Stomach smooth muscle (tissue), 2 donors: ENCODE data around the gene ATP5ME.
A peak's percentile ranks its signal among the peaks of the same experiment; 100 is the strongest.

Experiments used
- H3K27ac ChIP-seq: one replicate; pipeline ENCODE4 v1.7.0; 2013; ENCODE audit warnings: mild to moderate bottlenecking, low read length, inconsistent platforms
- H3K27me3 ChIP-seq, 2 donors: one replicate each; pipeline ENCODE4 v1.7.0; 2013; ENCODE audit warnings: low read length in 2 of 2; ENCODE audit not compliant: insufficient read depth in 2 of 2, control insufficient read depth in 1 of 2
- H3K36me3 ChIP-seq, 2 donors: one replicate each; pipeline ENCODE4 v1.7.0; 2013; ENCODE audit warnings: low read length in 2 of 2; ENCODE audit not compliant: control insufficient read depth in 2 of 2, insufficient read depth in 2 of 2
- H3K4me1 ChIP-seq: one replicate; pipeline ENCODE4 v1.7.0; 2013; ENCODE audit warnings: low read length; ENCODE audit not compliant: control insufficient read depth, insufficient read depth
- H3K4me3 ChIP-seq, 2 donors: one replicate each; pipeline ENCODE4 v1.7.0; 2013; ENCODE audit warnings: low read length in 2 of 2
- H3K9ac ChIP-seq, 2 donors: one replicate each; pipeline ENCODE4 v1.7.0; 2013; ENCODE audit warnings: low read length in 2 of 2, mild to moderate bottlenecking in 1 of 2
- H3K9me3 ChIP-seq, 2 donors: one replicate each; pipeline ENCODE4 v1.7.0; 2013; ENCODE audit warnings: low read length in 2 of 2; ENCODE audit not compliant: control insufficient read depth in 2 of 2
- donor health status: healthy.
- donor health status: Pancreatic carcinoma.

Gene ATP5ME

GRCh38 chr4:674172-675035, at the start of gene ATP5ME, which contains the start of gene MYL5:
ATP5ME (minus strand) TSS chr4:674276; CDS start chr4:674247, 29 bp downstream.
MYL5 (plus strand) TSS chr4:674542; CDS start chr4:678027, 3,485 bp downstream.
- Histone ChIP-seq H3K9ac (peak within 1 kb of the TSS; percentile 95 to 97), H3K4me3 (peak within 1 kb of the TSS; percentile 81 to 93), H3K4me1 (peaks cover 20% of the 10 kb centered on the region), H3K9me3 (no peaks in the 10 kb centered on the region), H3K36me3 (peaks cover 14 to 20% of the 10 kb centered on the region in 2 donors), H3K27ac (peak within 1 kb of the TSS; percentile 78), H3K27me3 (peaks cover 5 to 8% of the 10 kb centered on the region in 2 donors)

DNA sequence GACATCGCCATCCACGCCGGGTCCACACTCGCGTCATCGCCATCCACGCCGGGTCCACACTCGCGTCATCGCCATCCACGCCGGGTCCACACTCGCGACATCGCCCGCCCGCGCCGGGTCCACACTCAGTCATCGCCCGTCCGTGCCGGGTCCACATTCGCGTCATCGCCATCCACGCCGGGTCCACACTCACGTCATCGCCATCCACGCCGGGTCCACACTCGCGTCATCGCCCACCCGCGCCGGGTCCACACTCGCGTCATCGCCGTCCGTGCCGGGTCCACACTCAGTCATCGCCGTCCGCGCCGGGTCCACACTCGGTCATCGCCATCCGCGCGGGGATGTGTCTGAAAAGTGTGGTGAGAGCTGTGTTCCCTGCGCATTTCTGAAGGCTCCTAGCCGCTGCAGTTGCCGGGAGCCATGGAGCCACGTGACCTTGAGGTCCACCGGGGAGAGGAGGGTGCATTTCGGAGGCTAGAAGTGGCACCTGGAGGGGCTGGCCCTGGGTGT, 48.8 kb upstream of the ATP5ME start:
- Histone ChIP-seq H3K9ac (no peak overlapping the region), H3K36me3 (peaks cover 0 to 3% of the 10 kb centered on the region in 2 donors), H3K27ac (no peak overlapping the region), H3K4me1 (peaks cover 9% of the 10 kb centered on the region), H3K4me3 (no peak overlapping the region), H3K27me3 (no peaks in the 10 kb centered on the region), H3K9me3 (no peaks in the 10 kb centered on the region)

DNA sequence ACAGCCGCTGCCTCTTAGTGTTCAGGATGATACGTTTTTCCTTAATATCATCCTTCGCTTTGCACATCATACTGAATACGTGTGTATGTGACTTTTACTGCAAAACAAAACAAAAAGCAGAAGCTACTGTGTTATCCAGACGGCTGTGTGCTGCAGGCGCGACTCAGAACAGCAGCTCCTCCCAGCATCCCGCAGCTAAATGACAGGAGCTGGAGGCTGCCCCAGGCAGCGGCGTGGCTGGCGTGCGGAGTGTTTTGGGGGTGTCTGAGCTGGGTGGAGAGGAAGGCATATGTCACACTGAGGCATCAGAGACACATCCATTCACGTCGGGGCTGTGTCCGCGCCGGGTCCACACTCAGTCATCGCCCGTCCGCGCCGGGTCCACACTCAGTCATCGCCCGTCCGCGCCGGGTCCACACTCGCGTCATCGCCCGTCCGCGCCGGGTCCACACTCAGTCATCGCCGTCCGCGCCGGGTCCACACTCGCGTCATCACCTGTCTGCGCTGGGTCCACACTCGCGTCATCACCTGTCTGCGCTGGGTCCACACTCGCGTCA, 48.2 kb upstream of the ATP5ME start:
- Histone ChIP-seq H3K27ac (no peak overlapping the region), H3K4me1 (peaks cover 9% of the 10 kb centered on the region)

DNA sequence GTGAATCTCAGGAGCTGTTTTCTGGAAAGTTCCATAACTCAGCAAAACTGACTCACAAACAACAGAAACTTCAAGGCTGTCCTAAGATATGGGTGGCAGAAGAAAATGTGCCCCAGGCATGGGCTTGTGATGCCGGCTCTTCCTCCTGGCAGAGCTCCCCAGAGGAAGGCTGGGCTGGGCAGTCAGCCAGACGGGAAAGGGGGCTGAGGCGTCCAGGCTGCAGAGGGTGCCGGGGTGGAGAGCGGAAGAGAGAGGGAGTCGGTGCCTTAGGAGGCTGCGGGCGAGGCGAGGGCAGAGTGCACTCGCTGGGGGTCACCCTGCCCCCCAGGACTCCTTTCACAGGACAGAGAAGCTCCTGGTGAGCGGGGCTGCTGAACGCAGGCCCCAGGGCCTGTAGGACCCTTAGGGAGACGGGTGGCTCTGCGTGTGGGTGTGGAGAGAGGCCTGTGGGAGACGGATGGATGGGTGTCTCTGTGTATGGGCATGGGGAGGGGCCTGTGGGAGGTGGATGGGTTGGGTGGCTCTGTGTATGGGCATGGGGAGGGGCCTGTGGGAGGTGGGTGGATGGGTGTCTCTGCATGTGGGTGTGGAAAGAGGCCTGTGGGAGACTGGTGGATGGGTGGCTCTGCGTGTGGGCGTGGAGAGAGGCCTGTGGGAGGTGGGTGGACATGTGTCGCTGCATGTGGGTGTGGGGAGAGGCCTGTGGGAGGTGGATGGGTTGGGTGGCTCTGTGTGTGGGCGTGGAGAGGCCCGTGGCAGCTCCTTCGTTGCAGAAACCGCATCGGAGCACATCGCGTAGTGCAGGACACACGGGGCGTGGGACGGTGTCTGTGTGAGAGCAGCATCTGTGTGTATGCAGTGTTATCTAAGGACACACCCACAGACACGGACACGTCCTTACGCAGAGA, 47.4 kb upstream of the ATP5ME start:
- H3K4me3 ChIP-seq: no peak overlapping the region
- H3K36me3 ChIP-seq: peaks cover 0 to 3% of the 10 kb centered on the region in 2 donors

More for the DNA sequence above, 48.2 kb upstream of the ATP5ME start:
- no peak overlapping the region for H3K9ac ChIP-seq
- H3K9me3 ChIP-seq: no peaks in the 10 kb centered on the region
- H3K27me3 ChIP-seq: no peaks in the 10 kb centered on the region
- peaks cover 0 to 3% of the 10 kb centered on the region in 2 donors for H3K36me3 ChIP-seq
- H3K4me3 ChIP-seq: no peak overlapping the region

DNA sequence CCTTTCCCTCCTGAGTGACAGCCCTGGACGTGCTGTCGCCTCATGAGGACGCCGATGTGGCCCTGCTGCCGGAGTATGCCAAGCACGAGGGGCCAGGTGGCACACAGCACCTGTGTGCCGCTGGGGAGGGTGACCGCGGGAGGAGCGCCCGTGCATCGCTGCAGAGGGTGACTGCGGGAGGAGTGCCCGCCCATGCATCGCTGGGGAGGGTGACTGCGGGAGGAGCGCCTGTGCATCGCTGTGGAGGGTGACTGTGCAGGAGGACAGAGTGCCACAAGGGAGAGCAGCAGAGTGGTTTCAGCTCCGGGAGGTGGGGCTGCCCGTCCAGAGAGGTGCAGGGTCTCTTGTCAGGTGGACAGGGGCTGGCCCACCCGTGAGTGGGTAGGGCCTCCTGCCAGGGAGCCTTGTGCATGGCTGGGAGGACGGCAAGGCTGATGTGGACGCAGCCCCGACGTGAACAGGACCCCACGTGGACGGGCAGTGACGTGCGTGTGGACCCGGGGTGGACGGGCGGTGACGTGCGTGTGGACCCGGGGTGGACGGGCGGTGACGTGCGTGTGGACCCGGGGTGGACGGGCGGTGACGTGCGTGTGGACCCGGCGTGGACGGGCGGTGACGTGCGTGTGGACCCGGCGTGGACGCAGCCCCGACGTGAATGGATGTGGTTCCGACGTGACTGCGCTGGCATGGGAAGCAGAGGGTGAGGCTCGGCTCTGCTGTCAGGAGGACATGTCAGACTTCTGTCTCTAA, 46.2 kb upstream of the ATP5ME start:
- no peak overlapping the region for H3K9ac ChIP-seq
- H3K4me1 ChIP-seq: peaks cover 2% of the 10 kb centered on the region
- H3K4me3 ChIP-seq: no peak overlapping the region
- H3K27ac ChIP-seq: no peak overlapping the region
- no peaks in the 10 kb centered on the region for H3K9me3 ChIP-seq
- peaks cover 0 to 3% of the 10 kb centered on the region in 2 donors for H3K36me3 ChIP-seq
- H3K27me3 ChIP-seq: no peaks in the 10 kb centered on the region

More for the DNA sequence above, 47.4 kb upstream of the ATP5ME start:
- no peak overlapping the region for H3K9ac ChIP-seq
- H3K27ac ChIP-seq: no peak overlapping the region
- H3K4me1 ChIP-seq: peaks cover 5% of the 10 kb centered on the region
- H3K9me3 ChIP-seq: no peaks in the 10 kb centered on the region
- no peaks in the 10 kb centered on the region for H3K27me3 ChIP-seq

- peaks cover 2% of the 10 kb centered on the region for H3K4me1 ChIP-seq
- no peak overlapping the region for H3K27ac ChIP-seq
- no peaks in the 10 kb centered on the region for H3K27me3 ChIP-seq
Measured at GRCh38 chr4:718460-718859, 44.4 kb upstream of the ATP5ME start.

GRCh38 chr4:717601-718320, 43.7 kb upstream of the ATP5ME start:
- no peaks in the 10 kb centered on the region for H3K27me3 ChIP-seq
- H3K9ac ChIP-seq: no peak overlapping the region
- no peak overlapping the region for H3K27ac ChIP-seq
- H3K9me3 ChIP-seq: no peaks in the 10 kb centered on the region
- H3K36me3 ChIP-seq: no peaks in the 10 kb centered on the region
- H3K4me1 ChIP-seq: peaks cover 2% of the 10 kb centered on the region
- no peak overlapping the region for H3K4me3 ChIP-seq

More at GRCh38 chr4:718460-718859, 44.4 kb upstream of the ATP5ME start:
- H3K9ac ChIP-seq: no peak overlapping the region
- H3K4me3 ChIP-seq: no peak overlapping the region
- H3K36me3 ChIP-seq: peaks cover 0 to 3% of the 10 kb centered on the region in 2 donors
- H3K9me3 ChIP-seq: no peaks in the 10 kb centered on the region

- Histone ChIP-seq H3K36me3 (peaks cover 0 to 2% of the 10 kb centered on the region in 2 donors), H3K4me3 (no peak overlapping the region), H3K4me1 (no peaks in the 10 kb centered on the region), H3K9me3 (no peaks in the 10 kb centered on the region), H3K9ac (no peak overlapping the region), H3K27me3 (no peaks in the 10 kb centered on the region), H3K27ac (no peak overlapping the region)
Measured at GRCh38 chr4:714087-714486, 40.0 kb upstream of the ATP5ME start.

DNA sequence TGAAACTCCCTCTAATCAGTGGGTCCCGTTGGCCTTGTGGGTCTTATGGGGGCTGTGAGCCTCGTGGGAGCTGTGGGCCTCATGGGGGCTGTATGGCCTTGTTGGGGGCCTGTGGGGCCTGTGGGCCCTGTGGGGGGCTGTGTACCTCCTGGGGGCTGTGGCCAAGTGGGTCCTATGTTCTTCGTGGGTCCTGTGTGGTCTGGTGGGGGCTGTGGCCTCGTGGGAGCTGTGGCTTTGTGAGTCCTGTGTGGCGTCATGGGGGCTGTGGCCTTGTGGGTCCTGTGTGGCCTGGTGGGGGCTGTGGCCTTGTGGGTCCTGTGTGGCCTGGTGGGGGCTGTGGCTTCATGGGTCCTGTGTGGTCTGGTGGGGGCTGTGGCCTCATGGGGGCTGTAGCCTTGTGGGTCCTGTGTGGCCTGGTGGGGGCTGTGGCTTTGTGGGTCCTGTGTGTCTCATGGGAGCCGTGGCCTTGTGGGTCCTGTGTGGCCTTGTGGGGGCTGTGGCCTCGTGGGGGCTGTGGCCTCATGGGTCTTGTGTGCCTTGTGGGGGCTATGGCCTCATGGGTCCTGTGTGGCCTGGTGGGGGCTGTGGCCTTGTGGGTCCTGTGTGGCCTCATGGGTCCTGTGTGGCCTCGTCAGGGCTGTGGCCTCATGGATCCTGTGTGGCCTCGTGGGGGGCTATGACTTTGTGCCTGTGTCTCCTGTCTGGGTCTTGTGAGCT, 39.0 kb upstream of the ATP5ME start:
- Histone ChIP-seq H3K9me3 (no peaks in the 10 kb centered on the region), H3K27ac (no peak overlapping the region), H3K4me3 (no peak overlapping the region), H3K4me1 (peaks cover 6% of the 10 kb centered on the region), H3K9ac (no peak overlapping the region), H3K36me3 (peaks cover 0 to 2% of the 10 kb centered on the region in 2 donors), H3K27me3 (no peaks in the 10 kb centered on the region)
